GM12872 (cell line): Measurements from ENCODE around the gene C10orf120.

Experiments
- TF ChIP-seq, protein P1 (sequence below): IDR thresholded peaks from 3 replicates; pipeline ENCODE4 v1.5.1; 2011; ENCODE audit warnings: low read depth, mild to moderate bottlenecking, low read length, moderate library complexity; ENCODE audit not compliant: insufficient read depth

C10orf120 gene

DNA sequence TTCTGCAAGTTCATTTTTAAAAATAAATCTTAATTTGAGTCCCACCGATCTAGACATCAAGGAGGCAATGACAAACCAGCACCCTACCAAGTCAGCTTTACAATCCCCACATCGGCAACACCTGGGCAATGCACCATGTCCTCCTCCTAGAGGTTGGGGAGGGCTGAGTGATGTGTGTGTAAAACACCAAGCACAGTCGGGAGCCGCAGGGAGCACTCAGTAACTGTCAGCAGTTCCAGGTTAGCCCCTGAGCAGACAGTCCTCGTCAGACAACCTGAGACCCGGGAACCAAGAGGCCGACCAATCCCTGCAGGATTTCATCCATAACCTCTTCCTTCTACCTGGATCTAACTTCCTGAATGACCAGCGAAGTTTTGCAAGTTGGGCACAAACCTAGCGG is 15.9 kb upstream of the C10orf120 start:
- TF ChIP-seq, protein P1, sequence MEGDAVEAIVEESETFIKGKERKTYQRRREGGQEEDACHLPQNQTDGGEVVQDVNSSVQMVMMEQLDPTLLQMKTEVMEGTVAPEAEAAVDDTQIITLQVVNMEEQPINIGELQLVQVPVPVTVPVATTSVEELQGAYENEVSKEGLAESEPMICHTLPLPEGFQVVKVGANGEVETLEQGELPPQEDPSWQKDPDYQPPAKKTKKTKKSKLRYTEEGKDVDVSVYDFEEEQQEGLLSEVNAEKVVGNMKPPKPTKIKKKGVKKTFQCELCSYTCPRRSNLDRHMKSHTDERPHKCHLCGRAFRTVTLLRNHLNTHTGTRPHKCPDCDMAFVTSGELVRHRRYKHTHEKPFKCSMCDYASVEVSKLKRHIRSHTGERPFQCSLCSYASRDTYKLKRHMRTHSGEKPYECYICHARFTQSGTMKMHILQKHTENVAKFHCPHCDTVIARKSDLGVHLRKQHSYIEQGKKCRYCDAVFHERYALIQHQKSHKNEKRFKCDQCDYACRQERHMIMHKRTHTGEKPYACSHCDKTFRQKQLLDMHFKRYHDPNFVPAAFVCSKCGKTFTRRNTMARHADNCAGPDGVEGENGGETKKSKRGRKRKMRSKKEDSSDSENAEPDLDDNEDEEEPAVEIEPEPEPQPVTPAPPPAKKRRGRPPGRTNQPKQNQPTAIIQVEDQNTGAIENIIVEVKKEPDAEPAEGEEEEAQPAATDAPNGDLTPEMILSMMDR: no peak

DNA sequence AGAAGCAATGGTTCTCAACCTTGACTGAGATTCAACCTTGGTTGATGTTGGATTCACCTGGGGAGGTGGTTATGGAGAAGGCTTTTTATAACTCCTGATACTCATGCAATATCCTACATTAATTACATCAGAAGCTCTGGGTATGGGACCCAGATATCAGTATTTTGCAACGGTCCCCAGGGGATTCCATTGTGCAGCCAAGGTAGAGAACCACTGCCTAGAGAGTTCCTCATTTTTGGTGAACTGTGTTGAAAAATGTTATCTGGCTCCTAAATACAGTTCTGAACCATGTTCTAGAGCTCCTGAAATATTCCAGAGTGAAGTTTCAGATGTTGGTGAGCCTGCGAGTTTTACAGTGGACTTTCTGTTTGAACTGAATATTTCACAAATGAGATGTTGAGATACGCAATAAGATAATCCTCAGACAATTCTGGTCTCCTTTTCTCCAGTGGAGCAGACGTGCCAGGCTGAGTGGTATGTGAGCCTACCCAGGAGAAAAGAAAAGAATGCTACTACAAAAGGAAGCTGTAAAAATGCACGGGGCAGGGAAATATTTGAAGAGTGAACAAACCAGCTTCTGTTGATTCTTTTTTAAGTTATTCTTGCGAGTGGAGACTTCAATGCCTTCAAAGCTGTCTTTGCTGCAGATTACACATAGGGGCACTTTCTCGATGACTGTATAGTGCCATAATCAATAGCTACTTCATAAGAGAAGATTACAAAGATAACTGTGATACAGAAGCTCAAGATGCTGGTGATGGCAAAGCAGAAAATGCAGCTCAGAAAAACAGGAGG is 13.6 kb upstream of the C10orf120 start:
- TF ChIP-seq, protein P1: no peak

DNA sequence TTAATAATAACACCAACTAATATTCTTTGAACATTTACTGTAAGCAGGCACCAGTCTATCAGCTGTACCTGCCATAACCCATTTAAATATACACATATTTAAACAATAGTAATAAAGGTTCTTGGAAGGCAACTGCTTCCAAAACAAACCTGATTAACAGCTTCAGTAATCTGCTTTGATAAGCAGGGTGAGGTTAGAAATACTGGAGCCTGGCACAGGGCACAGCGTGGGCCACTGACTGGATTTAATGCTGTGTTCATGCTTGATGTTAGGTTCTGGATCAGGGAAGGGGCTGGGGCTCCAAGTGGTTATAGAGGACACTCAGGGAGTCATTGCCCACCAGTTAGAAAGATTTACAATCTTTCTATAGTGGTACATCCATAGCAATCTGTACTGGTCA is 10.9 kb upstream of the C10orf120 start:
- TF ChIP-seq, protein P1: no peak

DNA sequence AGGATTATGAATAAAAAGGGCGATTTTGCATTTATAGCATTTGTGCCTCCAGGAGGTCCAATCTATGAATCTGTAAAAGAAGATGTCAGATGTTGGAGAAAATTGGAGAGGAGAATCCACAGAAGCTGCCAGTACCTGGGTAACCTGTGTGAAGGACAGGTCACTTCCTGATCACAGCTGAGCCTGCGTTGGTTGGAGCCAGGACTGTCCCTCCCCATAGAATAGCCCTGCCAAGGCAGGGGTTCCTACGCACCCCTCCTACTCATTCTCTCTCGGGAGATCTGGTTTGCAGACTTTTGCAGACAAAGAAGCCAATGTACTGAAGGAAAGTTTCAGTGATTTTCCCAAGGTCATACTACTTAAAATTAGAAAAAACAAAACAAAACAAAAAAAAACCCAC is 10.3 kb upstream of the C10orf120 start:
- TF ChIP-seq, protein P1: no peak

DNA sequence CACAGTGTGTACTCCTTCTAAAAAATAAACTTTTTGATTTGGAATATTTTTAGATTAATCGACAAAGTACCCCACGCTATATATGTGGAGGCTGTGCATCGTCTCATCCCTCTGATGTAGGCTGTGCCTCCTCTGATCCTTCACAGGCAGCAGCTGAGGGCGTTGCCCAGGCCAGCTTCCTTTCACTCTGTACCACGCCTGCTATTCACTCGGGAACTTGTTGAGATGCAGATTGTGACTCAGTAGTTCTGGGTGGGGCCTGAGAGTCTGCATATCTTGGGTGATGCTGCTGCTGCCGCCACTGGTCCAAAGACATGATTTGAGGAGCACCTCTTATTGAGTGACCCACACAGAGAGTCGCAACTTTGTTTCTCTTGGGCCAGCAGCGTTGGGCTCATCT is 7.9 kb upstream of the C10orf120 start:
- TF ChIP-seq, protein P1: no peak

DNA sequence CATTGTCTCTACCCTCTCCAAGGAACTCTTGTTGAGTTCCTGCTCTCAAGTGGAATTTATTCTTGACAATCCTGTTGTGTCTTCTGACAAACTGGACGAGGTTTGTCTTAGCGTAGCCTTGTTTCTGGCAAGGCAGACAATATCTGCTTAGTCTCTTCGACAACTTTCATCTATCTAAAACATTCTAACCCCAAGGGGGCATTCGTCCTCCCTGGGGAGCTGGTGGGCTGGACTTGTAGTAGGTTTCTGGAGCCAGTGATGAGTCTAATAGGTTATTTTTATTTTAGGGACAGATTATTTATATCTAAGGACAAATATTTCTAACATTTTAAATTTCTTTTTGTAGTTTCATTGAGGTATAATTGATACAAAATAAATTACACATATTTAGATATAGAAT is 7.3 kb upstream of the C10orf120 start:
- TF ChIP-seq, protein P1: no peak

DNA sequence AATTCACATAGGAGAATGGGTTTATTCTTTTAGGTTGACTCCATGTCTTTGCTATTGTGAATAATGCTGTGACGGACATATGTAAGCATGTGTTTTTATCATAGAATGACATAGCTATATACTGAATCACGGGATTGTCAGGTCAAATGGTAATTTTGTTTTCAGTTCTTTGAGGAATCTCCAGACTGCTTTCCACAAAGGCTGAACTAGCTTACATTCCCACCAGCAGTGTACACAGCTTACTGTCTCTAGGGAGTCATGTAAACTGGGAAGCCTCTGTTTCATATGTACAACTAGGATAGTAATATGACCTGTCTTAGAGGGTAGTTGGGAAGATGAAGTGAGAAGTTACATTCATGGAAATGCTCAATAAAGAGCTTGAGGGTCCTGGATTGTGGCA is 6.8 kb upstream of the C10orf120 start:
- TF ChIP-seq, protein P1: no peak
